ENCODE data around the gene MRPL14. TPM values are rescaled to one million over a fixed set of nuclear protein-coding genes. Genes with fewer than 3 reads are reported as not detected.

Gene MRPL14
- total and polyA plus RNA-seq, 4 donors = 34.6 to 118 (median 40.9) TPM

GRCh38 chr6:44157152-44157521, 29.9 kb upstream of the MRPL14 start:
- Histone ChIP-seq H3K9ac (ENCODE audit: low read depth in 1 of 2, low read length in 2 of 2) (no peak overlapping the region), H3K4me1 (ENCODE audit: control insufficient read depth in 4 of 4, insufficient read depth in 4 of 4, low read length in 3 of 4) (peaks cover 0 to 3% (median 0%) of the 10 kb centered on the region in 4 donors), H3K27ac (ENCODE audit: low read depth in 1 of 2, low read length in 2 of 2) (no peak overlapping the region), H3K4me3 (ENCODE audit: low read depth in 1 of 3, low read length in 3 of 3) (no peak overlapping the region), H3K9me3 (ENCODE audit: control insufficient read depth in 4 of 4, low read length in 3 of 4) (no peaks in the 10 kb centered on the region), H3K36me3 (ENCODE audit: control insufficient read depth in 4 of 4, insufficient read depth in 3 of 4, low read depth in 1 of 4, low read length in 3 of 4) (peaks cover 0 to 6% (median 5%) of the 10 kb centered on the region in 4 donors), H3K27me3 (ENCODE audit: control insufficient read depth in 4 of 4, insufficient read depth in 4 of 4, low read length in 3 of 4) (no peaks in the 10 kb centered on the region)
- WGBS = 89% methylated on average over 11 of the region's 11 CpGs
- DNase-seq (ENCODE audit: low spot score) = peak; percentile 31
- no peak for TF ChIP-seq EGR1 (IDR thresholded peaks at IDR 0.05; ENCODE audit: low read depth in 2 of 2)
- TF ChIP-seq HNF4G (IDR thresholded peaks at IDR 0.05) = no peak
- no peak for TF ChIP-seq RXRA (IDR thresholded peaks at IDR 0.05)
- TF ChIP-seq NR2F2 (IDR thresholded peaks at IDR 0.05) = no peak
- TF ChIP-seq RAD21 (IDR thresholded peaks at IDR 0.05) = no peak
- TF ChIP-seq GABPA (IDR thresholded peaks at IDR 0.05 in 1 of 2, conservative IDR thresholded peaks at IDR 0.05 in 1 of 2) = no peak
- TF ChIP-seq CTCF (IDR thresholded peaks at IDR 0.05; ENCODE audit: low read depth, low read length, missing input control) = no peak
- TF ChIP-seq ATF3 (IDR thresholded peaks at IDR 0.05) = no peak

DNA sequence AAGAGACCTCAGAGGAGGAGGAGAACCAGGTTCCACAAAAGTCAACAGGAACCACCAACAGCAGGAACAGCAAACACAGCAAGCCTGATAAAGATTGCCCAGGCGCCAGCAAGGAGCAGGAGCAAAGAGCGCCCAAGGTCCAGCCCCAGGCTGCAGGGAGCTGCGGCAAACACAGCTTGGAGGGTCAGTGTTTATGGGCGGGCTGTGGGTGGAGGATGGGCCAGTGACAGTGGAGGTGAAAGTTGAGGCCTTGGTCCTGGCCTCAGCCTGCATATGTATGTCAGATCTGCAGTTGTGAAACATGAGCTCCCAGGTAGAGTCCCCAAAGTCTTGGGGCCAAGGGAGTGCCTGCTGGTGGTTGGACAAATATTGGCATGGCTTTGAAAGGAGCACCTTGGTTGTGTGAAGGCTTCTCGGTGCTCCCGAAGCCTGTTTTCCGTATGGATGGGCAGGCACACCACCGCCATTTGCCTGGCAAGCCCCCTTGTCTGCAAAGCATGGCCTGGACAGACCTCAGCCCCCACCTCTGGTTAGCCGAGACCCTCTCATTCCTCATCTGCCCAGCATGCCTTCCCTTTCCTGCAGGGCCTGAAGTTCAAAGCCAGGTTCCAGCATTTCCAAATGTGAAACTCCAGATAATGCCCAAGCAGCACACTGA, 29.4 kb upstream of the MRPL14 start:
- peak; percentile 8 to 13 for TF ChIP-seq RXRA (IDR thresholded peaks at IDR 0.05)
- no peak for TF ChIP-seq ATF3 (IDR thresholded peaks at IDR 0.05)
- TF ChIP-seq TAF1 (conservative IDR thresholded peaks at IDR 0.05) = no peak
- TF ChIP-seq, protein P1, sequence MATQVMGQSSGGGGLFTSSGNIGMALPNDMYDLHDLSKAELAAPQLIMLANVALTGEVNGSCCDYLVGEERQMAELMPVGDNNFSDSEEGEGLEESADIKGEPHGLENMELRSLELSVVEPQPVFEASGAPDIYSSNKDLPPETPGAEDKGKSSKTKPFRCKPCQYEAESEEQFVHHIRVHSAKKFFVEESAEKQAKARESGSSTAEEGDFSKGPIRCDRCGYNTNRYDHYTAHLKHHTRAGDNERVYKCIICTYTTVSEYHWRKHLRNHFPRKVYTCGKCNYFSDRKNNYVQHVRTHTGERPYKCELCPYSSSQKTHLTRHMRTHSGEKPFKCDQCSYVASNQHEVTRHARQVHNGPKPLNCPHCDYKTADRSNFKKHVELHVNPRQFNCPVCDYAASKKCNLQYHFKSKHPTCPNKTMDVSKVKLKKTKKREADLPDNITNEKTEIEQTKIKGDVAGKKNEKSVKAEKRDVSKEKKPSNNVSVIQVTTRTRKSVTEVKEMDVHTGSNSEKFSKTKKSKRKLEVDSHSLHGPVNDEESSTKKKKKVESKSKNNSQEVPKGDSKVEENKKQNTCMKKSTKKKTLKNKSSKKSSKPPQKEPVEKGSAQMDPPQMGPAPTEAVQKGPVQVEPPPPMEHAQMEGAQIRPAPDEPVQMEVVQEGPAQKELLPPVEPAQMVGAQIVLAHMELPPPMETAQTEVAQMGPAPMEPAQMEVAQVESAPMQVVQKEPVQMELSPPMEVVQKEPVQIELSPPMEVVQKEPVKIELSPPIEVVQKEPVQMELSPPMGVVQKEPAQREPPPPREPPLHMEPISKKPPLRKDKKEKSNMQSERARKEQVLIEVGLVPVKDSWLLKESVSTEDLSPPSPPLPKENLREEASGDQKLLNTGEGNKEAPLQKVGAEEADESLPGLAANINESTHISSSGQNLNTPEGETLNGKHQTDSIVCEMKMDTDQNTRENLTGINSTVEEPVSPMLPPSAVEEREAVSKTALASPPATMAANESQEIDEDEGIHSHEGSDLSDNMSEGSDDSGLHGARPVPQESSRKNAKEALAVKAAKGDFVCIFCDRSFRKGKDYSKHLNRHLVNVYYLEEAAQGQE (IDR thresholded peaks at IDR 0.05) = no peak
- TF ChIP-seq HNF4A (conservative IDR thresholded peaks at IDR 0.05) = peak in 1 of 2 donors; percentile 27
- TF ChIP-seq HNF4G (IDR thresholded peaks at IDR 0.05) = no peak
- no peak for TF ChIP-seq JUND (IDR thresholded peaks at IDR 0.05)
- no peak for TF ChIP-seq CTCF (IDR thresholded peaks at IDR 0.05; ENCODE audit: low read depth, low read length, missing input control)
- no peak for TF ChIP-seq SP1 (IDR thresholded peaks at IDR 0.05)
- TF ChIP-seq GABPA (IDR thresholded peaks at IDR 0.05 in 1 of 2, conservative IDR thresholded peaks at IDR 0.05 in 1 of 2) = no peak
- TF ChIP-seq, protein P2, sequence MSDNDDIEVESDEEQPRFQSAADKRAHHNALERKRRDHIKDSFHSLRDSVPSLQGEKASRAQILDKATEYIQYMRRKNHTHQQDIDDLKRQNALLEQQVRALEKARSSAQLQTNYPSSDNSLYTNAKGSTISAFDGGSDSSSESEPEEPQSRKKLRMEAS (IDR thresholded peaks at IDR 0.05) = no peak
- 70% methylated on average over 9 of the region's 9 CpGs for WGBS

More for the DNA sequence above, 29.4 kb upstream of the MRPL14 start:
- peak; percentile 68 for DNase-seq (ENCODE audit: low spot score)
- H3K4me1 ChIP-seq (ENCODE audit: control insufficient read depth in 4 of 4, insufficient read depth in 4 of 4, low read length in 3 of 4) = peaks cover 0 to 3% (median 1%) of the 10 kb centered on the region in 4 donors
- no peak overlapping the region for H3K4me3 ChIP-seq (ENCODE audit: low read depth in 1 of 3, low read length in 3 of 3)
- no peak overlapping the region for H3K9ac ChIP-seq (ENCODE audit: low read depth in 1 of 2, low read length in 2 of 2)
- H3K9me3 ChIP-seq (ENCODE audit: control insufficient read depth in 4 of 4, low read length in 3 of 4) = no peaks in the 10 kb centered on the region
- peaks cover 0 to 6% (median 5%) of the 10 kb centered on the region in 4 donors for H3K36me3 ChIP-seq (ENCODE audit: control insufficient read depth in 4 of 4, insufficient read depth in 3 of 4, low read depth in 1 of 4, low read length in 3 of 4)
- H3K27me3 ChIP-seq (ENCODE audit: control insufficient read depth in 4 of 4, insufficient read depth in 4 of 4, low read length in 3 of 4) = no peaks in the 10 kb centered on the region
- H3K27ac ChIP-seq (ENCODE audit: low read depth in 1 of 2, low read length in 2 of 2) = no peak overlapping the region

All from liver (tissue), 9 donors.